HG03103 (cell line): ENCODE results near the gene SLC5A1.
"Not testable (repeated sequence)": the region's sequence is repeated elsewhere in the genome, so short reads cannot be mapped to it uniquely, and the experiment has no call there.

ENCODE experiments used
- ATAC-seq: cut with Tn5 transposase; IDR thresholded peaks from one replicate; pipeline ENCODE4 v1.9.1; 2021; ENCODE audit warnings: low read depth; ENCODE audit not compliant: unreplicated experiment

Gene SLC5A1

DNA sequence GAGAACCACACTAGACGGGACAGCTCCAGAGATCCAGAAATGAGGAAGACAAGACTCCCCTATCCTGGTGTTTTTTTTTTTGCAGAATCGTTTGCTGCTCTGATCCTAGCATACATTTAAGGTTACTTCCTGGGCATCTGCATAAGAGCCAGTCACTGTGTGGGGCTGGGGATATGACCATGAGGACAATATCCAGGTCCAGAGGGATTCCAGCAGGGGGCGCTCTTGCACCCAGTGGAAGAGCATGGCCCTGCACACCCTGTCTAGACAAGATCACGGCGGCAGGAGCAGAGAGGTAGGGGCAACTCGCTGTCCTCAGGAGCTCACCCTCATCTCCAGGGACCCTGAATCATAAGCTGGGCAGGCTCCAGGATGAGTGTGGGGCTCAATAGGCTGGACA is 97.6 kb downstream of the SLC5A1 start:
- not testable (repeated sequence) for ATAC-seq

DNA sequence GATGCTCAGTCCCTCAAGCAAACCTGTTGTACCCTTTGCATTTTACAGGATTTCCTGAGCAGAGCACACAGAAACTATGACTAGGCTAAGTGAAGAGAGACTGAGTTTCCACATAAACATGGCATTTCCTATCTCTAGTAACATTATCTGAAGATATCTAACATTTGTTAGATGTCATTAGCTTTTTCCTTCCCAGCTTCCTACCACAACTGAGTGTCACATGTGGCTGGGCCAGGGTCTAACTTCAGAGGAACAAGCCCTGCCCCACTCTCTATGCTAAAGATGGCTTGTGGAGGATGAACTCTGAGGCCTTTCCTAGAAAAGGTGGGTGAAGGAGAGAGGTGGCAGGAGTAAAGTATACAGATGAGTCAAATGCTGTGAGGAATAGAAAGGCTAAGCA is 99.5 kb downstream of the SLC5A1 start:
- no peak for ATAC-seq

GRCh38 chr22:32144496-32145274 is 101.6 kb downstream of the SLC5A1 start:
- no peak for ATAC-seq

GRCh38 chr22:32147128-32147527 is 104.1 kb downstream of the SLC5A1 start:
- not testable (repeated sequence) for ATAC-seq

- not testable (repeated sequence) for ATAC-seq
Measured at GRCh38 chr22:32148372-32148771, 105.3 kb downstream of the SLC5A1 start.

- ATAC-seq, result not testable (repeated sequence)
Measured at GRCh38 chr22:32150647-32151046, 107.6 kb downstream of the SLC5A1 start.

DNA sequence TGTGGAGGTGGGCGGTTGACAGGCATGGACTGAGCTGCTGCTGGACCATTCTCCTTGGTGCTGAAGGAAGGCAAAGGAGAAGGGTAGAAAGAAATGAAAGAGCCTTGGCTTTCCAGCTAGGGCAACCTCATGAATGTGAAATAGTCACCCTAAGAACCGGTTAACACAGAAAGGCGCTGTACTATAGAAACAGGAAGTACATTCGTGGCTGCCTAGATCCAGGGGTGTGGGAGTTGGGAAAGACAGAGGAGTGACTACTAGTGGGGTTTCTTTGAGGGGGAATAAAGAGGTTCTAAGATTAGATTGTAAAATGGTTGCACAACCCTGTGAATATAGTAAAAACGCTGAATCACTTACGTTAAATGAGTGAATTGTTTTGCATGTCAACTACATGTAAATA is 108.6 kb downstream of the SLC5A1 start:
- ATAC-seq, result not testable (repeated sequence)

DNA sequence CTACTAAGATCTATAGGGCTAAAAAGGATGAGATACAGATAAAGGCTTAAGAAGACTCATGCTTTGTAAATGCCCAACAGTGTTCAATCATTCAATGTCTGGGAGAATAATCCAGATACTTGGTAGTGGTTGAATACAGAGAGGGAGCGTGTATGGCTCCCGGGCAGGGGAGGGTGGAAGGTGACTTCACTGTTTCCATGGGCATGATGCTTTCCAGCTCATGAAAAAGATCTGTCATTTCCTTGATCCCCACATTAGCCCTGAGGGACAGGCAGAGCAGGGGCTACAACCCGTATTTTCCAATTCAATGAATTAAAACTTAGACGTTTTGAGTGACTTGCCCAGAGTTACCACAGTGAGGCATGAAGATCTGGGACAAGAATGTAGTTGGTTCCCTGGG is 111.7 kb downstream of the SLC5A1 start:
- not testable (repeated sequence) for ATAC-seq

GRCh38 chr22:32157632-32158031 is 114.6 kb downstream of the SLC5A1 start:
- ATAC-seq, result not testable (repeated sequence)

- ATAC-seq, result no peak
Measured at GRCh38 chr22:32158712-32159533, 115.9 kb downstream of the SLC5A1 start, which contains the start of gene C22orf42. Gene C22orf42, minus strand, starts transcription at chr22:32159303. Its CDS starts 88 bp downstream, at chr22:32159215.

DNA sequence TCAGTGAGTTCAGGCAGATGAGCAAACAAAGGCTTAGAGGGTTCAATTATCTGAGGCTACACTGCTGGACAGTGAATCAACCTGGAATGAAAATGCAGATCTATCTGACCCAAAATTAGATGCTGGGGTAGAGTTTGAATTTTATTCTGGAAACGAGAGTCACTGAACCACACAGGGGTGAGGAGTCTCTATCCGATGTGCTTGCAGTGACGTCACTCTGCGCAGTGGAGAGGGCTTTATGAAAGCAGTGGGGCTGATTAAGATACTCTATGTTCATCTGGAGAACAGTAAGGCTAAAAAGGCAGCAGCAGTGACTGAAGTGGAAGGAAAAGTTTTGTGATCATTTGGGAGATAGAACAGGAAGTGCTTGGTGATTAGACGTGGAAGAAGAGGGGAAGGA is 117.3 kb downstream of the SLC5A1 start:
- not testable (repeated sequence) for ATAC-seq
